GM18861 (cell line): ENCODE results near the gene HBS1L.

Experiments used
- ATAC-seq: cut with Tn5 transposase; IDR thresholded peaks from one replicate; pipeline ENCODE4 v1.9.1; 2021; ENCODE audit not compliant: unreplicated experiment

Gene HBS1L

GRCh38 chr6:134954272-134955000, 100.2 kb downstream of the HBS1L start:
- no peak for ATAC-seq

- ATAC-seq: no peak
Measured at GRCh38 chr6:134951494-134952263, 102.9 kb downstream of the HBS1L start.

- no peak for ATAC-seq
Measured at GRCh38 chr6:134950482-134950881, 104.1 kb downstream of the HBS1L start.

GRCh38 chr6:134949927-134950326, 104.7 kb downstream of the HBS1L start, which contains the start of gene ALDH8A1:
Gene ALDH8A1, minus strand, starts transcription at chr6:134950101. Its CDS starts 48 bp downstream, at chr6:134950053.
- no peak for ATAC-seq

- no peak for ATAC-seq
Measured at GRCh38 chr6:134948691-134949090, 105.9 kb downstream of the HBS1L start.

- ATAC-seq: no peak
Measured at GRCh38 chr6:134948142-134948541, 106.5 kb downstream of the HBS1L start.

GRCh38 chr6:134945045-134945444, 109.6 kb downstream of the HBS1L start:
- ATAC-seq: no peak

GRCh38 chr6:134943522-134944111, 111.0 kb downstream of the HBS1L start:
- no peak for ATAC-seq

- no peak for ATAC-seq
Measured at GRCh38 chr6:134938896-134939295, 115.7 kb downstream of the HBS1L start.

- ATAC-seq: no peak
Measured at GRCh38 chr6:134937426-134937825, 117.2 kb downstream of the HBS1L start.

- ATAC-seq: no peak
Measured at GRCh38 chr6:134936931-134937330, 117.7 kb downstream of the HBS1L start.

- no peak for ATAC-seq
Measured at GRCh38 chr6:134936476-134936875, 118.1 kb downstream of the HBS1L start.

GRCh38 chr6:134934793-134935485, 119.7 kb downstream of the HBS1L start:
- no peak for ATAC-seq

- no peak for ATAC-seq
Measured at GRCh38 chr6:134932535-134933470, 121.8 kb downstream of the HBS1L start.

GRCh38 chr6:134932098-134932497, 122.5 kb downstream of the HBS1L start:
- ATAC-seq: no peak

- no peak for ATAC-seq
Measured at GRCh38 chr6:134930463-134930862, 124.2 kb downstream of the HBS1L start.

- ATAC-seq: no peak
Measured at GRCh38 chr6:134928151-134928900, 126.3 kb downstream of the HBS1L start.

- no peak for ATAC-seq
Measured at GRCh38 chr6:134925800-134926199, 128.8 kb downstream of the HBS1L start.

GRCh38 chr6:134921721-134922261, 132.8 kb downstream of the HBS1L start:
- no peak for ATAC-seq
